ENCODE measurements around the gene CTTNBP2NL.
"Not testable (repeated sequence)": the region's sequence is repeated elsewhere in the genome, so short reads cannot be mapped to it uniquely, and the experiment has no call there.

The CTTNBP2NL gene

DNA sequence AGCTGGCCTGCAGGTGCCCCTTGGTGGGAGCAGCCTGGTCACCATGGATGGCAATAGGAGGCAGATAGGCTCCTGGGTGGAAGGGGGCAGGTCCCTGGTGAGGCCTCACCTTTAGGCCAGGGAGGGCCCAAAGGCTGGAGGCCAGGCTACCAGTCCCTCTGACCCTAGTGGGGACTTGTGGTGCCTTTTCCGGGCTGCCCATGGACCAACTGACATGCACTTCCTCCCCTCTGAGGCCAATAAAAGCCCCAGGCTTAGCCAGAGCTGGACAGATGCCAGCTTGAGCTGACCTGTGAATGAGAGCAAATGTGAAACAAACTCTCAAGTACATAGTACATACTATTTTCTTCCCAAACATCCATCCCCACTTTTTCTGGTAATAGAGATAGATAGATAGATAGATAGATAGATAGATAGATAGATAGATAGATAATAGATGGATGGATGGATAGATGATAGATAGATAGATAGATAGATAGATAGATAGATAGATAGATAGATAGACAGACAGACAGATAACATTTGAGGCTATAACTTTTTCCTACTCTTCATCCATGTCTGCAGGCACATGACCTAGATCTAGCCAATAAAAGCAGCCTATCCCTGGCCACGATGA is 9.2 kb upstream of the CTTNBP2NL start:
- DNase-seq = no peak

DNA sequence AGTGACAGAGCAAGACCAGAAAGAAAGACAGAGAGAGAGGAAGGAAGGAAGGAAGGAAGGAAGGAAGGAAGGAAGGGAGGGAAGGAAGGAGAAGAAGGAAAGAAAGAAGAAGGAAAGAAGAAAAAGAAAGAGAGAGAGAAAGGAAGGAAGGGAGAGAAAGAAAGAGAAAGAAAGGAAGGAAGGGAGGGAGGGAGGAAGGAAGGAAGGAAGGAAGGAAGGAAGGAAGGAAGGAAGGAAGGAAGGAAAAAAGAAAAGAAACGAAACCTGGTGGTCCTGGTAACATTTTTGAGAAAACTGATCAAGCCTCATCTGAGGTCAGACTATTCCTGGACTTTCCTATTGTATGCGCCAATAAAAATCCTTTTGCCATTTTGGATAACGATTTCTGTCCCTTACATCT is 8.2 kb upstream of the CTTNBP2NL start:
- no peak for DNase-seq

GRCh38 chr1:112388436-112388835 is 7.6 kb upstream of the CTTNBP2NL start:
- DNase-seq = no peak

DNA sequence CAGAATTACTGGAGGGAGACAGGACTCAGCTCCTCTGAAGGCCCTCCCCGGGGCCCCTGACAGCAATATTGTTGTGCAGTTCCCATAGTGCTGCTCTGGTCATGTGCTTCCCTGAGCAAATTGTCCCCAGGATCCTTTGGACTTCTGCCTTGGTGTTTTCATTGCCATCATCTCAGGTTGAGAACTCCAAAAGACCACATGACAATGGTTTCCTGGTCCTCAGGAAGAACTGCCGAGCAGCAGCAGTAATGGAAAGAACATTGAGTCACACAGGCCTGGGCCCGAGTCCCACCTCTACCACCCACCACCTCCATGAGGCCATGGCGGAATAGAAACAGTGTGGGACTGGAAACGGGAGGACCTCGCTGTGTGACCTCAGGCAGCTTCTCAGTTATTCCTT is 6.3 kb upstream of the CTTNBP2NL start:
- DNase-seq = no peak

GRCh38 chr1:112390335-112390734 is 5.7 kb upstream of the CTTNBP2NL start:
- not testable (repeated sequence) for DNase-seq

GRCh38 chr1:112390775-112391602 is 5.0 kb upstream of the CTTNBP2NL start:
- DNase-seq = peak; percentile 94

GRCh38 chr1:112391603-112391940 is 4.4 kb upstream of the CTTNBP2NL start:
- no peak for DNase-seq

DNA sequence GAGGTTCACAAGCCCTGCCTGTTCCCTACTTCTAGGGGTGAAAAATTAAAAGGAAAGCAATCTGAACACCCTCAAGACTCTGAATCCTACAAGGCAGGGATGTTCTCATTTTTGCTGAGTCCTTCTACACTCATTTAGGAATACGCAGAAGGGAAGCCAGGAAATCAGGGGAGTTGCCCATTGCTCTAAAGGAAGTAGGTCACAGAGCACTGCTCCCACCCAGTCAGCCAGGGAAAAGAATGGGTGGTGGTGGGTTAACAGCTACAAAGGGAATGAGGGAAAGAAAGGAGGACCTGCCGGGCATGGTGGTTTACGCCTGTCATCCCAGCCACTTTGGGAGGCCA is 2.4 kb upstream of the CTTNBP2NL start:
- DNase-seq = no peak

DNA sequence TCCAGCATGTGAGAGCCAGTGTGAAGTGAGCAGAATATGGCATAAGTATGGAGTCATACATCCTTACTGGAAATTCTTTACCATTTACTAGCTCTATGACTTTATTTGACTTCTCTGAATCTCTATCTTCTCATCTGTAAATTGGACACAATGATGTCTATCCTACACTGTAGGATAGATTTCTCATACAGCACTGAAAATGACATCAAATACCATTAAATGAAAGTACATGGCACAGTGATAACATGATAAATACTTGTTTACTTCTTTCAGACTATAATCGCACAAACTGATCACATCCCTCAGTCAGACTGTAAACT is 1.3 kb upstream of the CTTNBP2NL start:
- DNase-seq = no peak

GRCh38 chr1:112395256-112395820 is 676 bp upstream of the CTTNBP2NL start:
- no peak for DNase-seq

DNA sequence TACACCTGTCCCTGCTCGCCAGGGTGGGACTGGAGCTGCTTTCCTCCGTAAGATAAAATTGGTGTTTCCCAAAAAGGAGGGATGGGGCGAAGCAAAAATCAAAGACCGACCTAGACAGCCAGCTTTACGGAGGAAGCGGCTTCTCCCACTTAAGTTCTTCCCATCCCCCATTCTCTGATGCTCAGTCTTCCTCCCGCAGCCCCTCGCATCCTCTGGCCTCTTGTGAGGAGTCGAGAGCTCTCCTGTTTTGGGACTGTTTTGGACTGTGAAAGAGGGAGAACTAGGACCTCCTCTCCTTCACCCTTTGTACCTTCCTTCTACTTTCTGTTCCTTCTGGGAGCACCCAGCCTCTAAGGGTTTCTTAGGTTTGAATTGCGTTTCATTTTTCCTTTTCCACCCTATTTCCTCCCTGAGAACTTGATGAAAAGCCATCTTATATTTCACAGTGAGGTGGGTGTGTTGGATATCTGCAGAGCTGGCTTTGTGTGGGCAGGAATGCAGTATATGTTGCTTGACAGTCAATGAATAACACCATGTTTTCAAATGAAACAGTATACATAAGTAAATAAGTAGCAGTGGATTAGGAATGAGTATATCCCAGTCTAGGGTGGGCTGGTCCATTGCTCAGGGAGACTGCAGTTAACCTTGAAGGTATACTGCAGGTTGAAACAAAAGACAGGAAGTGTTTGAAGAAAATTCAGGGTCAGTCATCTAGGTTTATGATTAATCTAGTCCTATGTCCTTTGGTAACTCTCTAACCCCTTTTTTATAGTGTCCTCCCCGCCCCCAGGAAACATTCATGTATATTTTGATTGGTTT is 848 bp downstream of the CTTNBP2NL start:
- no peak for DNase-seq

GRCh38 chr1:112397841-112398240 is 1.8 kb downstream of the CTTNBP2NL start:
- no peak for DNase-seq

DNA sequence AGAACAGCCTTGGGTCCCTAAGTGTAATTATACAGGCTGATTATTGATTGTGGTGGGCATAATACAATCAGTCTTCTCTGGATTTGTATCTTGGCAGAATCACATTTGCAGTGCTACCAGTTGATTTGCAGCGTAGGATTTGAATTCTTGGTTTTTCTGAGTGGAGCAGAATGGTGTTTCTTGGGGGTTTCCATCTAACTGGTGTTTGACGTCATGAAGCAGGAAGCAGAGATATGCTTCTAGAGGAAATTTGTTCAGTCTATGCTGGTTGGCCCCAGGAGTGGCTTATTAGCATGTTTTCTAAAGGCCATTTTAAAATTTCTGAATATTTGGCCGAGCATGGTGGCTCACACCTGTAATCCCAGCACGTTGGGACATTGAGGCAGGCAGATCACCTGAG is 3.4 kb downstream of the CTTNBP2NL start:
- DNase-seq = no peak

DNA sequence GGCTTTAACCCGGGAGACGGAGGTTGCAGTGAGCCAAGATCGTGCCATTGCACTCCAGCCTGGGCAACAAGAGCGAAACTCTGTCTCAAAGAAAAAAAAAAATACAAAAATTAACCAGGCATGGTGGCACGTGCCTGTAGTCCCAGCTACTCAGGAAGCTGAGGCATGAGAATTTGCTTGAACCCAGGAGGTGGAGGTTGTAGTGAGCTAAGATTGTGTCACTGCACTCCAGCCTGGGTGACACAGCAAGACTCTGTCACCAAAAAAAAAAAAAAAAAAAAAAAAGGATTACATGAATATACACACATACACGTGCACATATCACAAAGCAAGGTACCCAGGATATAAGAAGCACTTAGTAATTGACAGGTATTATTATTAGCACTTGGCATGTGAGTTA is 4.7 kb downstream of the CTTNBP2NL start:
- not testable (repeated sequence) for DNase-seq

- no peak for DNase-seq
Observed at GRCh38 chr1:112402682-112403643, 6.9 kb downstream of the CTTNBP2NL start.

DNA sequence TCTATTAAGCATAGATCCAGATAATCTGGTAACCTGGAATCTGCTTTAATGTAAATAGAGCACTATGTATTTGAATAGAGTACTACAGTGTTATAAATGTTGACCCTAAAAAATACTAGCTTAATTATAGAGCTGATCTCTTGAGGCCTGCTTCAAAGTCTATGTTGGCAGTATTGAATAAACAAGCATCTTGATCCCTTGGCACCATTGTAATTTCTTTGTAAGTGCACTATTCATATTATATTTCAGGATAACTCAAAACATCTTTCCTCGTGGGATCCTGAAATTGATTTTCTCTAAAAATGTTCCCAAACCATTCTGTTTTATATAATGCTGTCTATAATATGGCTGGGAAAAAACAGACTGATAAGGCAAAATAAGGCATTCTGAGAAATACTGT is 10.8 kb downstream of the CTTNBP2NL start:
- DNase-seq = no peak

DNA sequence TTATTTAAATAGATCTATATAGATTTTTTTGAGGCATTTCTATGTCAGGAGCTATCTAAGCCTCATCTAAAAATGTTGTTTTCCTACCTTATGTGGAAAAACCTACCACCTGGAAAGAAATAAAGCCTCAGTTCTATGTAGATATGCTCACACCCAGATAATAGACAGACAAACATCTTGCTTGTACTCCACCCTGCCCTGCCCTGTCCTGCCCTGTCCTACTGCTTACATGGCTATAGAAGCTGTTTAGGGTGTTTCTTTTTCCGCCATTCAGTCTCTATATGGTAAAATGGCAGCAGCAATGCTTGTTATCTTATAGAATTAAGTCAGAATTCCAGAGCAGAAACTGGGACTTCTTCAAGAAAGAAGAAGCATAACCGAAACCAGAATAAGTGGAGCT is 13.4 kb downstream of the CTTNBP2NL start:
- no peak for DNase-seq

- DNase-seq = no peak
Observed at GRCh38 chr1:112410673-112411072, 14.7 kb downstream of the CTTNBP2NL start.

GRCh38 chr1:112417271-112417670 is 21.3 kb downstream of the CTTNBP2NL start:
- no peak for DNase-seq

- DNase-seq = no peak
Observed at GRCh38 chr1:112418099-112418892, 22.3 kb downstream of the CTTNBP2NL start.

DNA sequence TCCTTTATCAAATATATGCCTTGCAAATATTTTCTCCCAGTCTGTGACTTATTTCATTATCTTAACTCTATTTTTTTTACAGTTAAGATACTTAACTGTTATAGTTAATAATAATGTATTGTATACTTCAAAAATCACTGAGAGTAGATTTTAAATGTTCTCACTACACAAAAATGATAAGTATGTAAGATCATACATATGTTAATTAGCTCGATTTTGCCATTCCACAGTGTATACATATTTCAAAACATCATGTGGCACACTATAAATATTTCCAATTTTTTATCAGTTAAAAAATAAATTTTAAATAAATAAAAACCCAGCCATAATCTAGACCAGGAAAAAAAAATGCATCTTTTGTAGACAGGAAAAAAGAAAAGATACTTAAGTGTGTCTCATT is 27.2 kb downstream of the CTTNBP2NL start:
- DNase-seq = no peak

DNA sequence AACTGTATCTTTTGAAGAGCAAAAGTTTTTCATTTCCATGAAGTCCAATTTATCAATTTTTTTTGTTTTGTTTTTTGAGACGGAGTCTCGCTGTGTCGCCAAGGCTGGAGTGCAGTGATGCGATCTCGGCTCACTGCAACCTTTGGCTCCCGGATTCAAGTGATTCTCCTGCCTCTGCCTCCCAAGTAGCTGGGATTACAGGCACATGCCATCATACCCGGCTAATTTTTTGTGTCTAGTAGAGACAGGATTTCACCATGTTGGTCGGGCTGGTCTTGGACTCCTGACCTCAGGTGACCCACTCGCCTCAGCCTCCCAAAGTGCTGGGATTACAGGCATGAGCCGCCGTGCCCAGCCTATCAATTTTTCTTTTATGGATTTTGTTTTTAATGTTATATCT is 27.7 kb downstream of the CTTNBP2NL start:
- DNase-seq = not testable (repeated sequence)
